DMS153 treated with DMSO at 0.1 percent for 48 hours (cell line): ENCODE data around the gene CRLF1.

Experiments used
- DNase-seq: peaks from one replicate; lab custom pipeline; 2025; ENCODE audit not compliant: unreplicated experiment; lab: John Stamatoyannopoulos, UW

The CRLF1 gene

DNA sequence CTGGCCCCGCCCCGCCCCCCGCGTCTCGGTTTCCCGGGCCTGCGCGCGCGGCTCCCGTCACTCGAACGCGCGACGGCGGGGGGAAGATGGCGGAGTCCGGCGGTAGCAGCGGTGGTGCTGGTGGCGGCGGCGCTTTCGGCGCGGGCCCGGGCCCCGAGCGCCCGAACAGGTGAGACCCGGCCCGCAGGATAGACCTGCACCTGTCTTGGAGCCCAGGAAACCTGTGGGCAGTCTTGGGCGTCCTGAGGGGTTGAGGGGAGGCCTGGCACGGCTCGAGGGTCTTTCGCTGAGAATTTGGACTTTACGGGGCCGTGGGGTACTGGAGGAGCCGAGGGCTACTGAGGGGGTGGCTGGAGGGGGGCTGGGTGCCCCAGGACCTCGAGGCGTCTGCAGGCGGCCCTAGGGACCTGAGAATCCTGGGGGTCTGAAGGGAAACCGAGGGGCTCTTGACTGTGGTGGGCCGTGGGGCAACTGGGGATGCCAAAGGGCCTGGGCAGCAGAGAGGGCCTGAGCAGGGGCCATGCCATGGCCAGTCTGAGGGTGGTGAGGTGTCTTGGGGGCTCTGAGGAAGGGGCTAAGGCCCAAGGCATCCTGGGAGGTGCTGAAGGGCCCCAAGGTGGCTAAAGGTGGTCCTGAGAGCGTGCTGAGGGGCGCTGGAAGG is 30.5 kb upstream of the CRLF1 start, which contains the start of gene KLHL26:
Gene KLHL26 (plus strand): TSS at position 60 of the 661 bp plus-strand sequence. CDS start 27 bp downstream, at position 87.
- no peak for DNase-seq

DNA sequence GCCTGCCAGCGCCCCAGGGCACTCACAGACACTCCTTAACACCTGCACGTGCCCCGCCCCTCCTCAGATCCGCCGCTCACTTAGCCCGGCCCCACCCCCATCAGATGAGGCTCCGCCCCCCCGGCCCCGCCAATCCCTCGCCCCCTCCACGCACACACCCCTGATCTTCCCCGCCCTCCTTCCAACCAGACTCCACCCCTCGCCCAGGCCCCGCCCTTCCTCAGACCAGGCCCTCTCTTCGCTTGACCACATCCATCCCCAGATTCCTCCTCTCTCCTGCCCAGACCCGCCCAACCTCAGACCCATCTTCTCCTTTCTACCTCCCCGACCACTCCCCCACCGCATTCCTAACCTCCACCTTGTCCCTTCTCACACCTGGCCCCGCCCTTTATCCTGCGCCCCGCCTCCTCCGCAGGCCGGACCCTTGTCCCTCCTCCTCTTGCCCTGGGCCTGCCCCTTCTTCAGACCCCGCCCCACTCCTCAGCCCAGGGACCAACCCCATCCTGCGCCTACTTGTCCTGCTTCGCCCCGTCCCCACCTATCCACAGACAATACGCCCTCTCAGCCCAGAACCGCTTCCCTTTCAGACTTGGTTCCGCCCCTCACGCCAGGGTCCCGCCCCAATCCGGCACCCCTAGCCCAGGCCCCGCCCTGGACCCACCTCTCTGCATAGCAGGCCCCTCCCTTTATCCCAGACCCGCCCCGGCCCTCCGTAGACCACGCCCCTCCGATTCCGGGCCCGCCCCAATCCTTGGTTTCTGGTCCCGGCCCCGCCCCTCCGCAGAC is 29.8 kb upstream of the CRLF1 start:
- DNase-seq, result peak; percentile 91

DNA sequence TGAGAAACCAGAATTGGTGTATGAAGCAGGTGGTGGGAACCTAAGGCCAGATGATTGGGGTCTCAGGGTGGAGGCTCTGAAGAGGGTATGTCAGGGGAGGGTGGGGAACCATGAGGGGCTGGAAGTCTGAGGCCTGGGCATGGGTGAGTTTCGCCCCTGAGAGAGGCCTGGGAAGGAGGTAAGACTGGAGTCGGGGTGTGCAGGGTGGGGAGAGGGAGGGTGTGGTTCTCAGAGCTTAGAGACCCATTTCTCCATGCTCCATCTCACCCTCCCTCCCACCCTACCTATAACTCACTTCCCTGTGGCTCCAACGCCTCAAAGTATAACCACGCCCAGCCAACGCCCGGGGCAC is 29.2 kb upstream of the CRLF1 start:
- no peak for DNase-seq

DNA sequence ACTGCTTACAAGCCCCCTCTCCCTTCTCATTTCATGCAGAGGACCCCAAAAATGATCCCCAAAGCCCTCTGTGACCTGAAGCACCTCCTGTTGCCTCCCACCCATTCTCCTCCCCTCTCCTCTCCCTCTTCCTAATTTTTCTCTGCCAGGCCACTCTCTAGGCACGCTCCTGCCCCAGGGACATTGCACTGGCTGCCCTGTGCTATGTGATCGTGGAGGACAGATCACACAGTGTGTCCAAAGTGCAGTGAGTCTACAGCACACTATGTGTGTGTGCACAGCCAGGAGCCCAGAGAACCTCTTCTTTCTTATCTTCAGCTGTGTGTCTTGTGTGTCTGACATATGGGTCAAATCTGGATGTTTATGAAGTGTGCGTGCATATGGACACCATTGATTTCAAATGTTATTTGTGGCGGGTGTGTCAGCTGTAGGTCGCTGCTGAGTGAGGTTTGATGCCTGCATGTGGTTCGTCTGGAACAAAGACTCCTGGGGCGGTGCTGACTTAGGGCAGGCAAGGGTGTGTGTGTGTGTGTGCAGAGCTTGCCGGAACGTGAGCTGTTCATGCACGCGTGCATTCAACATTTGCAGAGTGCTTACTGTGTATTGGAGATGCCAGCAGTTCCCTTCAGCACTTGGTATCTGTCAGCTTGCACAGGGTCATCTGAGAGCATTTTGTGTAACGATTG is 28.2 kb upstream of the CRLF1 start:
- no peak for DNase-seq

DNA sequence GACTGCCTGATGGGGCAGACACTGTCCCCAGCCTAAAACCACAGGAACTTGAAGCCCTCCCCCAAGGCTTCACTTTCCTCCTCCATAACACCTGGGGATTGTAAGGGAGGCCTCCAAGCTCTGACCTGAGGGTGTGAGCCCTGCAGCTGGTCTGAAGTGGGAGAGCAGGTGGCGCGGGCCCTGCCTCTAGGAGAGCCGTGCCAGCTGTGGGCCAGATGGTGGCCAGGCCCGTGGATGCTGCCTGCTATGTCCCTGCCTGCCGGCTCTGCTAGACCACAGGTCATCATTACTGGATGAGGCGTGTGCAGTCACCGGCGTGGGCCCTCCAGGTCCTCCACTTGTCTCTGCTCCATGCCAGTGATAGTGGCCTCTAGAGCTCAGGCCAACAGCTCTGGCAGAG is 26.7 kb upstream of the CRLF1 start:
- DNase-seq, result no peak

DNA sequence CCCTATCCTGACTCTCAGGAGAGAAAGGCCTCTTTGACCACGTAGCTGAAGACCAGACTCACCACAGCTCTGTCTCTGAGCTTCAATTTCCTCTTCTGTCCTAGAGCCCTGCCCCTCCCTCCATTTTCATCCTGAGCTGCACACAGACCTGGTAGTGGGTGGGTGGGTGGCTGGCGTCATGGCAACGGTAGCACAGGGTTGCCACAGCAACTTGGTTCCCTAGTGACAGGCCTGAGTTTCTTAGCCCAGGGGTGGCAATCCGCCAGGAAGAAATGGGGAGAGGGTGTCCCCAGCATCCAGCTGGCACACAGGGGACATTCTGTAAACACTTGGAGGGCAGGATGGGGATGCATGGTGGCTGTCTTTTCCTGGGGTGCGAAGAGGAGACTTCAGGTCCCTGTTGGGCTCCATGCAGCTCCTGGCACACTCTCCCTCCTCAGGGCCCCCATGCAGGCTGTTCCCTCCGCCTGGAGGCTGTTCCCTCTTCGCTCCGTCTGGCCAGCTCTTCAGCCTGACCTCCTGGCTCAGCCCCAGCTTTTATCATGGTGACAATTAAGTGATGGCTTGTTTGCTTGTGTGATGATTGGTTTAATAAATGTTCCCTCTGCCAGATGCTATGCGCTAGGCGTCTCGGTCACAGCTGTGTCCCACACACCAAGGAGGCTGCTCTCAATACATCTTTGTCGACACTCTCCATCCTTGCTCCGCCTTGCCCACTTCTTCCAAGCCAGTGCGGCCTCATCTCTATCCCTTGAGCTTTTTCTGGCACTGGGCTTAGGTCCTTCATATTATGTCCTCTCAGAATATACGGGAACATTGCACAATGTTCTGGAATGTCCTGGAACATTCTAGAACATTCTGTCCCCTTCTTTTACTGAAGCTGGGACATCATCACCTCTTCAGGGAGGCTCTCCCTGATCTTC is 22.8 kb upstream of the CRLF1 start:
- DNase-seq, result no peak

DNA sequence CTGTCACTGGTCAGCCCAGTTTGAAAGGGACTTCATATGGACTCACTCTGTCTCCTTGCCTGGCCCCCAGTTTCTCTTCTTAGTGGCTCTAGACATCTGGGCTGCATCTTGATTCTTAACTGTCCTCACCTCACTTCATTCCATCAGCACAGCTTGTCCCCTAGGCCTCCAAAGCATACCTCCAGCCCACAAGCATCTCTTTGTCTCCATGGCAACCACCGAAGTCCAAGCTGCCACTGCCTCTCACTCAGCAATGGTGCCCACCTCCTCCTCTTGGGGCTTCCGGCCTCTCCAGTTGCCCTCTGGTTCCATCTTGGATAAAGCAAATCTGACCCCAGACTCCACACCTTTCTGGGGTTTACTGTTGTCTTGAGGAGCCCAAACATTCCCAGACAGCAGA is 20.3 kb upstream of the CRLF1 start:
- no peak for DNase-seq

DNA sequence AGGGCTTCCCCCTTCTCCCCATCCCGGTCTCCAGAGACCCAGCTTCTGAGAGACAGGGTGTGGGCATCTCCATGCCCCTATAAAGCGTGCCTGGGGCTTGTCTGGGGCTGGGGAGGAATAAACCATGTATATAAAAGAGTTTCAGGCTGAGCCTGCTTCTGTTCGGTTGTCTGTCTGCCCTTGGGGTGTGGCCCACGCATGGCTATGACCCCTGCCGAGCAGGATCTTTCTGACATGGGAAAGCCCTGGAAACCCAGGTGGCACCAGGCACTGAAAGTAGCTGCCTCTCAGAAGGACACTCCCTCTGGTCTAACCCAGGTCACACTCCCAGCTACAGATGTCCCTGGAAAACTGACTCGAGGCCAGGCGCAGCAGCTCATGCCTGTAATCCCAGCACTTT is 14.3 kb upstream of the CRLF1 start:
- no peak for DNase-seq

DNA sequence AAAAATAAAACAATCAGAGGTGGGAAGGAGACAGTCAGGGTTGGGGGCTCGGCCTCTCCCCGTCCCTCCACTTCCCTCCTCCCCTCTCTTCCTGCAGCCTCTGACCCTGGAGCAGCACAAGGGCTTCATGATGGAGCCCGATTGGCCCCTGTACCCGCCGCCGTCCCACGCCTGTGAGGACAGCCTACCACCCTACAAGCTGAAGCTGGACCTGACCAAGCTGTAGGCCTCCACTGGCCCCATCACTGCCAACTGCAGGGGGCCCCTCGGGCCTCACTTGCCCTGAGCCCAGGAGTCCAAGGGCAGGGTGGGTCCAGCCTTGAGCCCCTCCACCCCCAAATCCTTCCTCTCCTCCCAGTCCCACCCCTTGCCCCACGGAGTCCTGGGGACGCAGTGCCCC is 13.7 kb upstream of the CRLF1 start:
- no peak for DNase-seq

DNA sequence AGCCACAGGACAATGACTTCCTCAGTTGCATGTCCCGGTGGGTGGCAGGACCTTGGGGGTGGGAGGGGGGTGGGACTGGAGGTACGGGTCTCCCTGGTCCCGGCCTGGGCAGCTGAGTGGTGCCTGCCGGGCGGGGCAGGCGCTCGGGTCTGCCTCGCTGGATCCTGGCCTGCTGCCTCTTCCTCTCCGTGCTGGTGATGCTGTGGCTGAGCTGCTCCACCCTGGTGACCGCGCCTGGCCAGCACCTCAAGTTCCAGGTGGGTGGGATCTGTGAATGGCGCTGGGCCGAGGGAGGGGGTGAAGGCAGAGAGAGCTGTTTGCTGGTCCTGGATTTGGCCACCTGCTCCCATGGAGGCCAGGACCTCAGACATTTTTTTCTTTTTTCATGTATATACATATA is 11.6 kb upstream of the CRLF1 start:
- DNase-seq, result no peak

DNA sequence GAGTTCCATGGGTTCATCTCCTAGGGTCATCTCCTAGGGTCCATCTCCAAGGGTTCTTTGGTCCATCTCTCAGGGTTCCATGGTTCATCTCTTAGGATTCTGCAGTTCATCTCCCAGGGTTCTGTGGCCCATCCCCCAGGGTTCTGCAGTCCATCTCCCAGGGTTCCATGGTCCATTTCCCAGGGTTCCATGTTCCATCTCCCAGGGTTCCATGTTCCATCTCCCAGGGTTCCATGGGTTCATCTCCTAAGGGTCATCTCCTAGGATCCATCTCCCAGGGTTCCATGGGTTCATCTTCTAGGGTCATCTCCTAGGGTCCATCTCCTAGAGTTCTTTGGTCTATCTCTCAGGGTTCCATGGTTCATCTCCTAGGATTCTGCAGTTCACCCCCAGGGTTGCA is 11.0 kb upstream of the CRLF1 start:
- DNase-seq, result no peak

DNA sequence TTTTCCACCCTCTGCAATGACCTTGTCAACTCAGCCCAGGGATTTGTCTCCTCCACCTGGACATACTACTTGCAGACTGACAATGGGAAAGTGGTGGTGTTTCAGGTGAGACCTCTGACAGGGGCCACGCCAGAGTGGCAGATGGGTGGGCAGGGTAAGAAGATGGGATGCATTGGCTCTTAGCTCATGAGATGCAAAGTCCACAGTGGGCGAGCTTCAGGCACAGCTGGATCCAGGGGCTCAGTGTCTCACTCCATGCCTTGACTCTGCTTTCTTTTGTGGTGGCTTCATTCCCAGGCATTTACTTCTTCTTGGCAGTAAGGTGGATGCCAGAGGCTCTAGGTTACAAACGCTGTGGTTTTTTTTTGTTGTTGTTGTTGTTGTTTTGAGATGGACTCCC is 9.4 kb upstream of the CRLF1 start:
- no peak for DNase-seq

DNA sequence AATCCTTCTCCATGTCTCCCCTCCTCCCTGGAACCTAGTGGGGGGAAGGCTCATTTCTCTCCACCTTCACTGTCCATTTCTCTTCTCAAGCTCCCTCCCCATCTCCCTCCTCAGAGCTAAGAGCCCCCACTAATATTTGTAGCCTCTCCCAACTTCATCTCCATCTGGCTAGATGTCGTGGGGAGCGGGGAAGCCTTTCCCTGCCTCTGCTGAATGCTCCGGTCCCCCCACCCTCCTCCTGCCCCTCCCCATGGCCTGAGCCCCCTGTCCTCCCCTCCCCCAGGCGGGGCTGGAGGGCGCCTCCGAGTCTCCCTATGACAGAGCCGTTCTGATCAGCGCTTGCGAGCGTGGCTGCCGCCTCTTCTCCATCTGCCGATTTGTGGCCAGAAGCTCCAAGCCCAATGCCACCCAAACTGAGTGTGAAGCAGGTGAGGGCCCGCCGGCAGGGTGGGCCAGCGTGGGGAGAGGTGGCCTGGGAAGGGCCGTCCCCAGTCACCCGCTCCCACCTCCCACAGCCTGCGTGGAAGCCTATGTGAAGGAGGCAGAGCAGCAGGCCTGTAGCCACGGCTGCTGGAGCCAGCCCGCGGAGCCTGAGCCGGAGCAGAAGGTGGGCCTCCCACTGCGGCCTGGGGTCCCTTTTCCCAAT is 7.1 kb upstream of the CRLF1 start:
- no peak for DNase-seq

DNA sequence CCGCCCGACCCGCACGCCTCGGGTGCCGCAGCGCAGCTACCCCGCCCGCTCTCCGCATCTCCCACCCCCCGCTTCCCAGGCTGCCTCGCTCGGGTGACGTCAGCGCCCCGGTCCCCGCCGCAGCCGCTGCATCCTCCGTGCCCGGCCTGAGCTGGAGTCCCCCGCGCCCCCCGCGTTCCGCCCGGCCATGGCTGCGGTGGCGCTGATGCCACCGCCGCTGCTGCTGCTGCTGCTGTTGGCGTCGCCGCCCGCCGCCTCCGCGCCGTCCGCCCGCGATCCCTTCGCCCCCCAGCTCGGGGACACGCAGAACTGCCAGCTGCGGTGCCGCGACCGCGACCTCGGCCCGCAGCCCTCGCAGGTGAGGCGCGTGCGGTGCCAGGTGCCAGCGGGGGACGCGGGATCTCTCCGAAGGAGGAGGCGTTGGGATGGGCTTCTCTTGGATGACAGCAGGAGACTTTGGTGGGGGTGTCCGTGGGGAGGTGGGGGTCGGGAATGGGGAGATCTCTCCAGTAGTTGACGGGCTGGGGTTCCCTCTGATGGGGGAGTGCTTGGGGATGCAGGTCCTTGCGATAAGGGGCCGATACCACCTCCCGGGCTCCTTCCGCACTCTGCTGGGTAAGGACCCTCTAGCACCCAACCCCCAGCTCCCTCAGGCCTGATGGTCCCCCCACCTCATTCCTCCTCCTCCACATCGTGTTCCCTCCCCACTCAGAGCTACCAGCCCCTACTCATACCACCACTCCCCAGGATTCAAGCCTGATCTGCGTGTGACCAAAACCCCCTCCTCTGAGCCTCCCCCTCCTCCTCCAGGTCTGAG is 6.4 kb upstream of the CRLF1 start, which contains the start of gene TMEM59L:
Gene TMEM59L (plus strand): TSS at position 99 of the 817 bp plus-strand sequence. CDS start 89 bp downstream, at position 188.
- DNase-seq, result no peak

DNA sequence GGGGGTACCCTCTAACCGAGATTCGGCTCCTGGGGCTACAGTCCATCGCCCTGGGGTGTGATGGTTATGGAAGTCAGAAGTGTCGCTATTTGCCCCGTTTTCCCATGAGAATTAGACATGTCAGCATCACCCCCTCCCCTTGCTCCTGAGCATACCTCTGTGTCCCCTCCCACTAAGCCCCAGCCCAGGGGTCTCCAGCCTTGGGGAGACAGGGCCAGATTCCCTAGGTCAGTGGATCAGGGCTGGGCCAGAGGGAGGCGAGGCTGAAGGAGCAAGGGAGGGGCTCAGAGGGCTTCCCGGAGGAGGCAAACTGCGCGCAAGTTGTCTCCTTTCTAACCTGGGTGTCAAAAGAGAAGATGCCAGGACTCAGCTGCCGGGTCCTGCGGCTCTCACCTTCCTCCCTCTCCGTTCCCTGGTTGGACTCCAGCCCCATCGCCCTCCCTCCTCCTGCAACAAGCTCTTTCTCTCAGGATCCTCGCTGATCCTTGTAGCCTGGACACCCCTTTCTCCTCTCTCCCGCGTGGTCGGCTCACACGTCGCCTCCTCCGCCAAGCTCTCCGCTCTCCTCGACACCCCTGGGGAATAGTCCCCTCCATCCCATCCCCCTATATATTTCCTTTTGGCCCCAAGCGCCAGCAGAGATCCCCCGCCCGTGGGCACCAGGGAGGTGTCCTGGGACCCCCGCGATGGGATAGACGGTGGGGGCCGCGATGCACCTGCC is 5.6 kb upstream of the CRLF1 start:
- DNase-seq, result no peak

DNA sequence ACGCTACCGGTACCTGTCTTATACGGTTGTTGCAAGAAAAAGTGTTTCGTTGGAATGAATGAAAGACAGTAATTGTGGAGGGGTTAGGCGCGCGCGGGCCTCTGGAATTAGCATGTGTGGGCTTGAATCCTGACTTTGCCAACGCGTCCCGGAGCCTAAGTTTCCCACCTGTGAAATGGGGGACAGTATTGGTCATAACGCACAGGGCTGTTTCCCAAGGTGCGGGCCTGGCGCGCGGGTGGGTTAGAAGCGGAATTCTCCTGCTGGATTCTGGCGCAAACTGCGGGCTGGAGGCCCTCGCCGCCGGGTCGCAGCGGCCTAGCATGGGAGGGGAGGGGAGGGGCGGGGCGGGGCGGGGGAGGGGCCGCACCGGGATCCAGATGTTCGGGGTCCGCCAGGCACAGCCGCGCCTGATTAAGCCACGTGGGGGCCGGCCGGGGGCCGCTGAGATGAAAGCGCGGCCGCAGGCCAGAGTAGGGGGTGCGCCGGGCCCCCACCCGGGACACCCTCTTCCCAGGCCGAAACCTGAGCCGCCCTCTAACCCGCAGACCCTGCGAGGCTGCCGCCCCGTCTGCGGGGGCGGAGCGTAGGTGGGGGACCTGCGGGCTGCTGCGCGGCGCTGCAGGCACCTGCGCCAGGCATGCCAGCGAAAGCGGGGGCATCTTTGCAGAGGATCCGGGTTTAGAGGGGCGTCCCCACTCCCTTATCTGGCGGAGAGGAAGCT is 4.9 kb upstream of the CRLF1 start:
- DNase-seq, result no peak

DNA sequence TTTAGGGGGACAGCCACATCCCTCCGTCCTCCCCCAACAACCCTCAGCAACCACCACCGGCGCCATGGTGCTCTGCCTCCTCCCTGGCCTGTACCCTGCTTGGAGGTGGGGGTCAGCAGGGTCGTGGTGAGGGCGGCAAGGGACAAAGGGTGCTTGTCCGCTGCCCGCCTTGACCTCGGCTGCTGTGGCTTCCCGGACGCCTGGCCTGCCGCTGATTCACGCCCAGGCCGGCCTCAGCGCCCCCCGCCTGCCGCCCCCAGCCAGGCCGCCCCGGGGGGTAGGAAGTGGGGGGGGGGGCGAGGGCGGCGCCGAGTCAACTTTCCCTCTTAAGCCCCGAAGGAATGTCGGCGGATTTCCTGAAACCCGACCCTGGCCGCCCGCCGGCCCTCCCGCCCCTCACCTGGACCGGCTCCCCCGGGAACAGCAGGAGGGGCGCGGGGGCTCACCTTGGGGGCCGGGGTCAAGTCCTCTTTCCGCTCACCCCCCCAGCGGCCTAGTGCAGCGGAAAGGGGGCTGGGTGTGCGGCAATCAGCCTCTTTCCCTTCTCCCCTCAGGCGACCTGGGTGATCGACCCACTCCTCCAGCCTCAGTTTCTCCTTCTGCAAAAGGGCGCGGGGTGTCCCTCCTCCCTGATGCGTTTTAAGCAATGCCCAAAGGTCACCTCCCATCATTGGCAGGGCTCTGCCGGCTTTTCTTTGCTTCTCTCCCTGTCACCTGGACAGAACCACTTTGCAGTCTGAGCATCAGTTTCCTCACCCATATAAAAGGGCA is 4.1 kb upstream of the CRLF1 start:
- DNase-seq, result no peak

DNA sequence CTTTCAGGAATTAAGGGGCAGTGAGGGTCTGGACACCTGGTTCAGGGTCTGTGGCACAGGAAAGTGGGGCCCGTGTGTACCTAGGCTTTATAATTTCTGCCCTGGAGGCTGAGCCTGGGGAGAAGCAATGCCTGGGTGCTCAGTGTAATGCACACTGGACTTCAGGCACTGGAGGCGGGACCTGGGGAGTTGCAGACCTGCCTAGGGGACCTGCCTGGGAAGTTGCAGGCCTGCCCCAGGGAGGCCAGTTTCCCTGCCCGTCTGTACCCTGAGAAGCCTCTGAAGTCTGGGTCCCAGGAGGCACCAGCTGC is 3.6 kb upstream of the CRLF1 start:
- DNase-seq, result no peak
